Uterus (tissue), 4 donors: ENCODE results near the gene LUC7L3. TPM values are rescaled to one million over a fixed set of nuclear protein-coding genes. Genes with fewer than 3 reads are reported as not detected.
"Not testable (repeated sequence)": the region's sequence is repeated elsewhere in the genome, so short reads cannot be mapped to it uniquely, and the experiment has no call there.

ENCODE experiments used
- DNase-seq, 2 donors: peaks; one replicate each; pipeline ENCODE4 v3.0.0-alpha.2; 2019 to 2020
- H3K27ac ChIP-seq, 2 donors: fragments of 200-600 bp; sonication (generic); 1 replicate in 1 of 2; 2 replicates in 1 of 2; pipeline ENCODE4 v1.5.1; 2016 to 2018
- H3K27me3 ChIP-seq, 2 donors: fragments of 200-600 bp; sonication (generic); one replicate each; pipeline ENCODE4 v1.5.1; 2018 to 2019; ENCODE audit warnings: control low read depth in 1 of 2
- H3K36me3 ChIP-seq, 2 donors: fragments of 200-600 bp; sonication (generic); one replicate each; pipeline ENCODE4 v1.5.1; 2019; ENCODE audit warnings: control low read depth in 1 of 2
- H3K4me1 ChIP-seq, 2 donors: fragments of 200-600 bp; sonication (generic); one replicate each; pipeline ENCODE4 v1.5.1; 2018 to 2019; ENCODE audit warnings: control low read depth in 1 of 2
- H3K4me3 ChIP-seq, 2 donors: fragments of 200-600 bp; sonication (generic); 1 replicate in 1 of 2; 2 replicates in 1 of 2; pipeline ENCODE4 v1.5.1; 2018 to 2019; ENCODE audit warnings: mild to moderate bottlenecking in 1 of 2
- H3K9me3 ChIP-seq, 2 donors: fragments of 200-600 bp; sonication (generic); one replicate each; pipeline ENCODE4 v1.5.1; 2019; ENCODE audit warnings: control low read depth in 1 of 2
- CTCF ChIP-seq, 4 experiments: fragments of 200-600 bp in 2 of 4; fragments of 450-650 bp in 2 of 4; sonication (generic) in 2 of 4; IDR thresholded peaks; one replicate each; pipeline ENCODE4 v1.5.1; 2016 to 2019; ENCODE audit warnings: antibody characterized with exemption in 4 of 4, mild to moderate bottlenecking in 2 of 4, moderate library complexity in 1 of 4
- POLR2A ChIP-seq, 2 donors: fragments of 450-650 bp; IDR thresholded peaks; one replicate each; pipeline ENCODE4 v1.6.1; 2016; ENCODE audit warnings: antibody characterized with exemption in 2 of 2, mild to moderate bottlenecking in 1 of 2, moderate library complexity in 1 of 2
- intact Hi-C: fragments of 100-400 bp; cut with DNase I; formaldehyde crosslinking; loops from one replicate; pipeline ENCODE4 v1.15.1; 2023; ENCODE audit warnings: low total_unique reads
- total RNA-seq, 4 donors: library from RNA; depleted of rRNA in 3 of 4; stranded (reverse); fragments of >200 nt in 3 of 4; gene quantifications; one replicate each; pipeline versions ENCODE4 v1.1.0 to v1.2.4, GENCODE V29; 2014 to 2023
- donor health status: DM: yes; HTN: yes; CAD: no.

LUC7L3 gene
- total RNA-seq, 4 donors from 2014 or later = 98.1 to 221 (median 163) TPM

DNA sequence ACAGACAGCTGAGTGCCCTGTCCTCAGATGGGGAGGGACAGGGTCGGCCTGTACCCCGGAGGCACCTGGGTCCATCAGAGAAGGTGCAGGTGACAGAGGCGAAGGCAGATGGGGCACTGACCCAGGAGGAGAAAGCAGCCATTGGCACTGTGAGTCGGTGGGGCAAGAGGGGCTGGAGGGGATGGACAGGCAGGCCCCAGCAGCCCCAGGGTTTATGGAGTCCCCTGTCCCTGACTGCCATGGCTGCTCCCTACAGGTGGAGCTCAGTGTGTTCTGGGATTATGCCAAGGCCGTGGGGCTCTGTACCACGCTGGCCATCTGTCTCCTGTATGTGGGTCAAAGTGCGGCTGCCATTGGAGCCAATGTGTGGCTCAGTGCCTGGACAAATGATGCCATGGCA lies 43.8 kb upstream of the LUC7L3 start:
- no peaks in the 10 kb centered on the region for H3K9me3 ChIP-seq
- no peak overlapping the region for H3K4me3 ChIP-seq
- no peak for DNase-seq
- H3K27me3 ChIP-seq = no peaks in the 10 kb centered on the region
- H3K27ac ChIP-seq = no peak overlapping the region
- TF ChIP-seq CTCF (IDR thresholded peaks at IDR 0.05) (no peak), POLR2A (IDR thresholded peaks at IDR 0.05) (no peak)
- no peaks in the 10 kb centered on the region for H3K4me1 ChIP-seq
- intact Hi-C loops = no loop called here
- H3K36me3 ChIP-seq = no peaks in the 10 kb centered on the region

DNA sequence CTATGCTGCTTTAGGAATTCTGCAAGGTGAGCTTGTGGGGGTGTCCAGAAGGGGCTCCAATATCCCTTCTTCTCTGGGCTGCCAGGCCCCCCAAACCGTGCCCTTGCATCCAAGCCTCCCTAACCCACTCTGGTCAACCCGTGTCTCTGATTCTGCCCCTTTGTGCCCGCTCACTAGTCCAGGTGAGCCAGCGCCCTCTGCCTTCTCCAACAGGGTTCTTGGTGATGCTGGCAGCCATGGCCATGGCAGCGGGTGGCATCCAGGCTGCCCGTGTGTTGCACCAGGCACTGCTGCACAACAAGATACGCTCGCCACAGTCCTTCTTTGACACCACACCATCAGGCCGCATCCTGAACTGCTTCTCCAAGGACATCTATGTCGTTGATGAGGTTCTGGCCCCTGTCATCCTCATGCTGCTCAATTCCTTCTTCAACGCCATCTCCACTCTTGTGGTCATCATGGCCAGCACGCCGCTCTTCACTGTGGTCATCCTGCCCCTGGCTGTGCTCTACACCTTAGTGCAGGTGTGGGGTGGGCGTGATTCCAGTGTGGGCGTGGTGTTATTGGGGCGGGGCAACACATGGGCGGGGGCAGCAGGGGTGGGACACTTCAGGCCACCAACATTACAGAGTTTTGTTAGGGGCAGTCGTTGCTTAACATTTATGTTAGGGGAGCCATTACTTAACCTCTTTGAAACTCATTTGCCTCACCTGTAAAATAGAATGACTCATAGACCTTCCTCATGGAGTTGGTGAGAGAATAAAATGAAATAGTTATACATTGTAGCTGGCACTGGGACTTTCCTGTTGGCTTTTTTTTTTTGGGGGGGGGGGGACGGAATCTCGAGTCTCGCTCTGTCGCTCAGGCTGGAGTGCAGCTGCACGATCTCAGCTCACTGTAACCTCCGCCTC lies 43.1 kb upstream of the LUC7L3 start:
- TF ChIP-seq POLR2A (IDR thresholded peaks at IDR 0.05) (no peak), CTCF (IDR thresholded peaks at IDR 0.05) (no peak)
- Histone ChIP-seq H3K9me3 (no peaks in the 10 kb centered on the region), H3K4me3 (no peak overlapping the region), H3K36me3 (no peaks in the 10 kb centered on the region), H3K4me1 (no peaks in the 10 kb centered on the region), H3K27ac (no peak overlapping the region), H3K27me3 (no peaks in the 10 kb centered on the region)
- DNase-seq = no peak
- intact Hi-C loops = no loop called here

GRCh38 chr17:50677851-50678375 lies 41.5 kb upstream of the LUC7L3 start:
- intact Hi-C loops = no loop called here
- Histone ChIP-seq H3K4me3 (no peak overlapping the region), H3K4me1 (no peaks in the 10 kb centered on the region)

DNA sequence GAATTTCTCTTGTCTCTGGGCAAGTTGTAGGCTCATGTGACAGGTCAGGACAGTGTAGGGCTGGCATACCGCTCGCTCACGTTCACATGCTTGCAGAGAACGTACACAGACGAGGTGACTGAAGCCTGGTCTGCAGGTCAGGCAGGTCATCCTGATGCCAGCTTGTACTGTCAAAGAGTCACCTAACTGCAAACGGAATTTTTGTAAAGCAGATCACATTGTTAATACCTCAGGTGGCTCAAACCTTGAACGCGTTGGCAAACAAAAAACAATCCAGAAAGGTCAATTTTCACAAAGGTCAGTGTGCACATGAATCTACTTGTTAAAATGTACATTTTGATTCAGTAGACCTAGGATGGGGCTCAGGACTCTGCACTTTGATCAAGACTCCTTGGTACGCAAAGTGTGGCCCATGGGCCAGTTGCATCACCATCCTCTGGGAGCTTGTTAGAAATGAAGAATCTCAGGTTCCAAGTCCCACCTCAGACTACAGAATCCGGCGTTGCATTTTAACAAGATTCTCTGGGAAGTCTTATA lies 40.3 kb upstream of the LUC7L3 start:
- intact Hi-C loops = no loop called here
- no peak for TF ChIP-seq POLR2A (IDR thresholded peaks at IDR 0.05)
- no peak for TF ChIP-seq CTCF (IDR thresholded peaks at IDR 0.05)
- DNase-seq = no peak
- H3K27ac ChIP-seq = no peak overlapping the region
- H3K4me1 ChIP-seq = no peaks in the 10 kb centered on the region
- no peaks in the 10 kb centered on the region for H3K36me3 ChIP-seq
- no peaks in the 10 kb centered on the region for H3K27me3 ChIP-seq
- no peaks in the 10 kb centered on the region for H3K9me3 ChIP-seq
- H3K4me3 ChIP-seq = no peak overlapping the region

More at GRCh38 chr17:50677851-50678375, 41.5 kb upstream of the LUC7L3 start:
- Histone ChIP-seq H3K9me3 (no peaks in the 10 kb centered on the region), H3K27me3 (no peaks in the 10 kb centered on the region), H3K27ac (no peak overlapping the region), H3K36me3 (no peaks in the 10 kb centered on the region)
- DNase-seq = no peak
- TF ChIP-seq POLR2A (IDR thresholded peaks at IDR 0.05) (no peak), CTCF (IDR thresholded peaks at IDR 0.05) (no peak)

GRCh38 chr17:50680126-50680525 lies 39.3 kb upstream of the LUC7L3 start:
- Histone ChIP-seq H3K27ac (no peak overlapping the region), H3K9me3 (no peaks in the 10 kb centered on the region), H3K4me3 (no peak overlapping the region), H3K4me1 (no peaks in the 10 kb centered on the region), H3K27me3 (no peaks in the 10 kb centered on the region), H3K36me3 (no peaks in the 10 kb centered on the region)
- DNase-seq = no peak
- TF ChIP-seq POLR2A (IDR thresholded peaks at IDR 0.05) = no peak
- TF ChIP-seq CTCF (IDR thresholded peaks at IDR 0.05) = no peak
- intact Hi-C loops = loop anchor here (10.0 kb wide), 1 partner anchor 135 kb away; the partner anchor contains the start of gene SPATA20

- intact Hi-C loops = loop anchor here (10.0 kb wide), 1 partner anchor 136 kb away; the partner anchor contains the start of gene SPATA20
- H3K4me1 ChIP-seq, DNase-seq, H3K9me3 ChIP-seq, H3K27me3 ChIP-seq, H3K36me3 ChIP-seq, H3K4me3 ChIP-seq: not testable (repeated sequence)
- peak overlapping the region; percentile 32 to 50 for H3K27ac ChIP-seq
Measured at GRCh38 chr17:50680543-50681262, 38.7 kb upstream of the LUC7L3 start.
